ENCODE data around the gene C2orf15. TPM values are rescaled to one million over a fixed set of nuclear protein-coding genes. Genes with fewer than 3 reads are reported as not detected.
A peak's percentile ranks its signal among the peaks of the same experiment; 100 is the strongest.
"Not testable (repeated sequence)": the region's sequence is repeated elsewhere in the genome, so short reads cannot be mapped to it uniquely, and the experiment has no call there.

The C2orf15 gene
- total RNA-seq, 1 experiment from 2014 or later: 0.93 TPM

DNA sequence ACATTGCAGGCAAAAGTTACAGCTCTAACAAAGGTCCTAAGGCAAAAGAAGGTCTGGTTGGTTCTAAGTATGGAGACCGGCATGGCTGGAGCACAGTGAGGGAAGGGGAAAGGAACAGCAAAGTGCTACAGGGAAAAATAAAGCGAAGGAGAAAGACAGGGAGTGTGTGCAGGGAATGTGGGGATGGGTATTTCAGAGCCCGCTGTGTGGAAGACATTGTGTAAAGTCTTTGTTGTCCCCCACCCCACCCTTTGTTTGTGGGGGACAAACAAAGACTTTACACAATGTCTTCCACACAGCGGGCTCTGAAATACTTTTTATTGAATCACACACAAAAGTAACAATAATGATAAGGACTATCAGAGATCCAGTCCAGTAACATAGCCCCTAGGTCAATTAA, 28.9 kb upstream of the C2orf15 start:
- TF ChIP-seq, protein P1, sequence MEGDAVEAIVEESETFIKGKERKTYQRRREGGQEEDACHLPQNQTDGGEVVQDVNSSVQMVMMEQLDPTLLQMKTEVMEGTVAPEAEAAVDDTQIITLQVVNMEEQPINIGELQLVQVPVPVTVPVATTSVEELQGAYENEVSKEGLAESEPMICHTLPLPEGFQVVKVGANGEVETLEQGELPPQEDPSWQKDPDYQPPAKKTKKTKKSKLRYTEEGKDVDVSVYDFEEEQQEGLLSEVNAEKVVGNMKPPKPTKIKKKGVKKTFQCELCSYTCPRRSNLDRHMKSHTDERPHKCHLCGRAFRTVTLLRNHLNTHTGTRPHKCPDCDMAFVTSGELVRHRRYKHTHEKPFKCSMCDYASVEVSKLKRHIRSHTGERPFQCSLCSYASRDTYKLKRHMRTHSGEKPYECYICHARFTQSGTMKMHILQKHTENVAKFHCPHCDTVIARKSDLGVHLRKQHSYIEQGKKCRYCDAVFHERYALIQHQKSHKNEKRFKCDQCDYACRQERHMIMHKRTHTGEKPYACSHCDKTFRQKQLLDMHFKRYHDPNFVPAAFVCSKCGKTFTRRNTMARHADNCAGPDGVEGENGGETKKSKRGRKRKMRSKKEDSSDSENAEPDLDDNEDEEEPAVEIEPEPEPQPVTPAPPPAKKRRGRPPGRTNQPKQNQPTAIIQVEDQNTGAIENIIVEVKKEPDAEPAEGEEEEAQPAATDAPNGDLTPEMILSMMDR (IDR thresholded peaks at IDR 0.05; ENCODE audit: unreplicated experiment): no peak
- intact Hi-C loops (cut with micrococcal nuclease): no loop called here
- ChIA-PET CTCF (no interaction called here), POLR2A (interaction anchor here (0.9 kb wide), 1 partner anchor 23 kb away, joined by 3 read pairs; no protein-coding TSS in a partner anchor)
- H3K27me3 Mint-ChIP-seq (ENCODE audit: insufficient read depth, unreplicated experiment): no peaks in the 10 kb centered on the region
- H3K9me3 Mint-ChIP-seq (ENCODE audit: unreplicated experiment): no peaks in the 10 kb centered on the region
- H3K4me1 Mint-ChIP-seq (ENCODE audit: insufficient read depth, unreplicated experiment): no peaks in the 10 kb centered on the region
- H3K36me3 Mint-ChIP-seq (ENCODE audit: insufficient read depth, unreplicated experiment): no peaks in the 10 kb centered on the region
- DNase-seq (ENCODE audit: unreplicated experiment): no peak
- no TSS peak for BruUV-seq (replicated peaks)
- no peak overlapping the region for H3K27ac Mint-ChIP-seq (ENCODE audit: low read depth, unreplicated experiment)
- no peak overlapping the region for H3K4me3 Mint-ChIP-seq (ENCODE audit: unreplicated experiment)

DNA sequence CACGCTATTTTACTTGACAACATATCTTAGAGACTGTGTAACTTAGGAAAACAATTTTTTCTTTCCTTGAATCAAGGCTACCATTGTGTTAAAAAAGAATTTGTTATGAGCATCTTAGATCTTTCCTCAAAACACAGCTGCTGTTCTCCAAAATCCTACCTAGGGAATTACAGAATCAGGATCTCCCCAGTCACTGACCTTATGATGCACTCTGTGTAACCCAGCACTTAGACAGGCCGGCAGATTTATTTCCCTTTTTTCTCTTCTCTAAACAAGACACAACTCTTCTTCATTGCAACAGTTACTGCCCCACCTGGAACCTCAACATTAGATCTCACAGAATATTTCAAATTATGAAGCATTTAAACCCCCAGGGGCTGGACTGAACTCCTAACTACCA, 13.5 kb upstream of the C2orf15 start:
- Mint-ChIP-seq H3K27me3 (ENCODE audit: insufficient read depth, unreplicated experiment) (no peaks in the 10 kb centered on the region), H3K9me3 (ENCODE audit: unreplicated experiment) (peaks cover 8% of the 10 kb centered on the region), H3K36me3 (ENCODE audit: insufficient read depth, unreplicated experiment) (peaks cover 15% of the 10 kb centered on the region), H3K27ac (ENCODE audit: low read depth, unreplicated experiment) (no peak overlapping the region), H3K4me3 (ENCODE audit: unreplicated experiment) (no peak overlapping the region), H3K4me1 (ENCODE audit: insufficient read depth, unreplicated experiment) (no peaks in the 10 kb centered on the region)
- BruUV-seq (replicated peaks): no TSS peak
- no peak for DNase-seq (ENCODE audit: unreplicated experiment)
- CTCF ChIA-PET: interaction anchor here (0.5 kb wide), 1 partner anchor 1124 kb away, joined by 3 read pairs; no protein-coding TSS in a partner anchor
- POLR2A ChIA-PET: interaction anchor here (0.7 to 0.8 kb wide), 2 partner anchors 11 to 13 kb away, joined by 3 to 6 read pairs; no protein-coding TSS in a partner anchor
- intact Hi-C loops (cut with micrococcal nuclease): no loop called here
- TF ChIP-seq, protein P1 (IDR thresholded peaks at IDR 0.05; ENCODE audit: unreplicated experiment): no peak

DNA sequence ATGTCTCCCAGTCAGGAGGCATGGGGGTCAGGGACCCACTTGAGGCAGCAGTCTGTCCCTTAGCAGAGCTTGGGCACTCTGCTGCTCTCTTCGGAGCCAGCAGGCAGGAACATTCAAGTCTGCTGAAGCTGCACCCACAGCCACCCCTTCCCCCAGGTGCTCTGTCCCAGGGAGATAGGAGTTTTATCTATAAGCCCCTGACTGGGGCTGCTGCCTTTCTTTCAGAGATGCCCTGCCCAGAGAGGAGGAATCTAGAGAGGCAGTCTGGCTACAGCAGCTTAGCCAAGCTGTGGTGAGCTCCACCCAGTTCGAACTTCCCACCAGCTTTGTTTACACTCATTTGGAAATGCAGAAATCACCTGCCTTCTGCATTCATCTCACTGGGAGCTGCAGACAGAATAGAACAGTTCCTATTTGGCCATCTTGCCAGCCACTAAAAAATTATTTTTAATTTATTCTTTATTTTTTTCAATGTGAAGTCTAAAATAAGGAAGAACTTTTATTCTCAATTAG, 6.4 kb upstream of the C2orf15 start:
- H3K9me3 Mint-ChIP-seq (ENCODE audit: unreplicated experiment): peaks cover 23% of the 10 kb centered on the region
- not testable (repeated sequence) for H3K4me1 Mint-ChIP-seq (ENCODE audit: insufficient read depth, unreplicated experiment); BruUV-seq (replicated peaks)

DNA sequence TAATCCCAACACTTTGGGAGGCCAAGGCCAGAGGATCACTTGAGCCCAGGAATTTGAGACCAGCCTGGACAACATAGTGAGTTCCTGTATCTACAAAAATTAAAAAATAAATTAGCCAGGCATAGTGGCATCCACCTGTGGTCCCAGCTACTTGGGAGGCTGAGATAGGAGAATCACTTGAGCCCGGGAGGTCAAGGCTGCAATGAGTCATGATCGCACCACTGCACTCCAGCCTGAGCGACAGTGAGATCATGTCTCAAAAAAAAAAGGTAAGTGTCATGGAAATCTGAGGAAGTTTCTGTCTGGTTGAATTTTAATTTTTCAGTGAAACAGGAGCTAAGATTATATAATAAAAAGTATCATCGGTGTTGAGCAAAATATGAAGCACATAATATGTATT, 2.5 kb upstream of the C2orf15 start:
- TF ChIP-seq, protein P1 (IDR thresholded peaks at IDR 0.05; ENCODE audit: unreplicated experiment): no peak
- intact Hi-C loops (cut with micrococcal nuclease): no loop called here
- no peak overlapping the region for H3K27ac Mint-ChIP-seq (ENCODE audit: low read depth, unreplicated experiment)
- peaks cover 6% of the 10 kb centered on the region for H3K9me3 Mint-ChIP-seq (ENCODE audit: unreplicated experiment)
- POLR2A ChIA-PET: interaction anchor here (0.6 to 1.1 kb wide), 4 partner anchors 9 to 333 kb away, joined by 3 to 6 read pairs (median 3); partner anchors contain the start of gene EIF5B
- DNase-seq (ENCODE audit: unreplicated experiment): no peak
- no TSS peak for BruUV-seq (replicated peaks)
- peaks cover 5% of the 10 kb centered on the region for H3K36me3 Mint-ChIP-seq (ENCODE audit: insufficient read depth, unreplicated experiment)
- CTCF ChIA-PET: interaction anchor here (0.6 to 0.7 kb wide), 2 partner anchors 16 to 146 kb away, joined by 3 read pairs; no protein-coding TSS in a partner anchor
- peaks cover 8% of the 10 kb centered on the region for H3K4me1 Mint-ChIP-seq (ENCODE audit: insufficient read depth, unreplicated experiment)
- no peaks in the 10 kb centered on the region for H3K27me3 Mint-ChIP-seq (ENCODE audit: insufficient read depth, unreplicated experiment)
- peak overlapping the region; percentile 38 for H3K4me3 Mint-ChIP-seq (ENCODE audit: unreplicated experiment)

More for the DNA sequence above, 6.4 kb upstream of the C2orf15 start:
- POLR2A ChIA-PET; H3K27ac Mint-ChIP-seq (ENCODE audit: low read depth, unreplicated experiment); CTCF ChIA-PET; H3K27me3 Mint-ChIP-seq (ENCODE audit: insufficient read depth, unreplicated experiment); intact Hi-C loops (cut with micrococcal nuclease); H3K36me3 Mint-ChIP-seq (ENCODE audit: insufficient read depth, unreplicated experiment); H3K4me3 Mint-ChIP-seq (ENCODE audit: unreplicated experiment); DNase-seq (ENCODE audit: unreplicated experiment): not testable (repeated sequence)

All from MCF 10A (cell line).